ENCODE measurements around the gene CDYL. TPM values are rescaled to one million over a fixed set of nuclear protein-coding genes. Genes with fewer than 3 reads are reported as not detected.

Gene CDYL
- total and polyA plus RNA-seq, 2 of the 4 experiments (the other 2 are of a cell fraction), result 14.2 to 92.1 TPM

DNA sequence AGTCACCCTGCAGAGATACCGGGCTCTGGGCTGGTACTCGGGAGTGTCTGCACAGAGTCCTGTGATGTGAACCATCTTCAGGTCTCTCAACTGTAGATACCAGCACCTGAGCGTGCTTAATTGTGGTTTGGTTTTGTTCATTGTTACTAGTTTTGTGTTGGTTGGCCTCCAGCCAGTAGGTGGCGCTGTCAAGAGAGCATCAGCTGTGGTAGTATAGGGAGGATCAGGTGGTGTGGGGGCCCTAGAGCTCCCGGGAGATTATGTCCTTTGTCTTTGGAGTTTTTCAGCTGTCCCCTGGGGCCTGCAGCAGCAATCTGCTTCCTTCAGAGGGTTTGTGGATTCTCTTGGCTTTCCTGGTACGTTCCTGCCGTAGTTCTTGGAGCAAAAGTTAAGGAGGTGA is 67.9 kb downstream of the CDYL start:
- H3K9ac ChIP-seq (ENCODE audit: low read depth, low read length), result no peak overlapping the region
- intact Hi-C loops (cut with micrococcal nuclease), result no loop called here
- no peak overlapping the region for H4K91ac ChIP-seq (ENCODE audit: insufficient read depth, low read depth, low read length)
- ATAC-seq (ENCODE audit: low read depth), result no peak
- H3K27ac ChIP-seq (ENCODE audit: insufficient read depth, low read length), result no peak overlapping the region
- no peak overlapping the region for H2AFZ ChIP-seq (replicated peaks; ENCODE audit: low read length, poor library complexity)
- H3K4me3 ChIP-seq (ENCODE audit: insufficient read depth, low read depth, low read length), result no peak overlapping the region
- no peak overlapping the region for H2AK5ac ChIP-seq (ENCODE audit: low read depth, low read length)
- dilution Hi-C loops (cut with HindIII; ENCODE audit: low sequenced_read_pairs, unreplicated experiment), result no loop called here
- no peak overlapping the region for H3K14ac ChIP-seq (replicated peaks; ENCODE audit: low read depth, low read length)
- no peak overlapping the region for H4K5ac ChIP-seq (ENCODE audit: low read depth, low read length)
- no peak overlapping the region for H2BK120ac ChIP-seq (ENCODE audit: low read depth, low read length)
- no peak overlapping the region for H3K23ac ChIP-seq (ENCODE audit: low read depth, low read length)
- H2BK20ac ChIP-seq (ENCODE audit: low read depth, low read length), result no peak overlapping the region
- H2AK9ac ChIP-seq (replicated peaks; ENCODE audit: low read depth, low read length, poor library complexity), result no peak overlapping the region
- H2BK5ac ChIP-seq (ENCODE audit: low read depth, low read length, poor library complexity, severe bottlenecking), result no peak overlapping the region
- no peaks in the 10 kb centered on the region; the same call in 1 of the 2 replicates for H3K4me1 ChIP-seq (ENCODE audit: control insufficient read depth, insufficient read depth, low read length)
- H3K36me3 ChIP-seq (ENCODE audit: control insufficient read depth, insufficient read depth, low read length), result peaks cover 2% of the 10 kb centered on the region; the same call in 1 of the 2 replicates
- no peak overlapping the region for H3K4ac ChIP-seq (ENCODE audit: low read depth, low read length)
- TF ChIP-seq CHD1 (IDR thresholded peaks at IDR 0.05; ENCODE audit: low read depth, low read length) (no peak), RFX5 (IDR thresholded peaks at IDR 0.05; ENCODE audit: low read depth, low read length) (no peak), MAFK (IDR thresholded peaks at IDR 0.05; ENCODE audit: low read depth, low read length) (no peak)
- TF ChIP-seq, protein P1, sequence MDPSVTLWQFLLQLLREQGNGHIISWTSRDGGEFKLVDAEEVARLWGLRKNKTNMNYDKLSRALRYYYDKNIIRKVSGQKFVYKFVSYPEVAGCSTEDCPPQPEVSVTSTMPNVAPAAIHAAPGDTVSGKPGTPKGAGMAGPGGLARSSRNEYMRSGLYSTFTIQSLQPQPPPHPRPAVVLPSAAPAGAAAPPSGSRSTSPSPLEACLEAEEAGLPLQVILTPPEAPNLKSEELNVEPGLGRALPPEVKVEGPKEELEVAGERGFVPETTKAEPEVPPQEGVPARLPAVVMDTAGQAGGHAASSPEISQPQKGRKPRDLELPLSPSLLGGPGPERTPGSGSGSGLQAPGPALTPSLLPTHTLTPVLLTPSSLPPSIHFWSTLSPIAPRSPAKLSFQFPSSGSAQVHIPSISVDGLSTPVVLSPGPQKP (IDR thresholded peaks at IDR 0.05; ENCODE audit: borderline replicate concordance, low read depth, low read length), result no peak
- peaks cover 31 to 47% of the 10 kb centered on the region in 2 experiments for H3K79me1 ChIP-seq (ENCODE audit: low read depth in 1 of 2, low read length in 2 of 2)
- BruUV-seq (replicated peaks), result no TSS peak
- in situ Hi-C loops (cut with MboI; ENCODE audit: low sequenced_read_pairs), result no loop called here
- ChIA-PET CTCF (no interaction called here), POLR2A (ENCODE audit: unreplicated experiment) (no interaction called here)
- no peak overlapping the region for H3K18ac ChIP-seq (ENCODE audit: low read depth, low read length)
- WGBS, 2 experiments (ENCODE audit: extremely low coverage in 2 of 2, insufficient read length in 1 of 2), result 96% methylated on average over 4 of the region's 7 CpGs; no CpG with 5 or more reads in 1 of the 2 experiments
- no peaks in the 10 kb centered on the region for H3K27me3 ChIP-seq (ENCODE audit: control insufficient read depth, insufficient read depth, low read length)
- H3K9me3 ChIP-seq (ENCODE audit: control insufficient read depth, insufficient read depth, low read length), result peaks cover 11% of the 10 kb centered on the region
- H4K20me1 ChIP-seq (ENCODE audit: insufficient read depth, low read length), result peaks cover 38% of the 10 kb centered on the region
- no peak overlapping the region for H3K56ac ChIP-seq (ENCODE audit: extremely low read depth, insufficient read depth, low read length)
- no peak overlapping the region for H4K8ac ChIP-seq (ENCODE audit: low read depth in 2 of 2, low read length in 2 of 2)
- no peak overlapping the region for H3K4me2 ChIP-seq (ENCODE audit: low read depth, low read length)
- no peak overlapping the region for H2BK15ac ChIP-seq (ENCODE audit: low read depth, low read length)
- peaks cover 4% of the 10 kb centered on the region; the same call in 1 of the 2 replicates for H3K9me1 ChIP-seq (ENCODE audit: insufficient read depth, low read length)
- DNase-seq, result no peak

Measured in IMR-90 (cell line).